ENCODE measurements around the gene TMTC2.

The TMTC2 gene

DNA sequence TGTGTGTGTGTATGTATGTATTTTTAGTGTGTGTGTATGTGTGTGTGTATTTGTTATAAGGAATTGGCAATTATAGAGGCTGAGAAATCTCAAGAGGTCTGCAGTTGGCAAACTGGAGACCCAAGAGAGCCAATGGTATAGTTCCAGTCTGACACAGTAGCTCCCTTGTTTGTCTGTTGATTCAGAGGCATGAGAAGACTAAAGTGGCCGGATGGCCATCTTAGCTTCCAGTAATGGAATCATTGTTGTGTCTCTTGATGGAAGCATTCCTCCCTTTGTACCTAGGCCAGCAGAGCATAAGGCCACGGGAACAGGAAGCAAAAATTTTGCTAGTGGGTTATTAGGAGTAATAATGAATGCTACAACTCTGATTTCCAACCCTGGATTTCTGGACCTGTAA, 460.6 kb downstream of the TMTC2 start:
- no peak for DNase-seq

DNA sequence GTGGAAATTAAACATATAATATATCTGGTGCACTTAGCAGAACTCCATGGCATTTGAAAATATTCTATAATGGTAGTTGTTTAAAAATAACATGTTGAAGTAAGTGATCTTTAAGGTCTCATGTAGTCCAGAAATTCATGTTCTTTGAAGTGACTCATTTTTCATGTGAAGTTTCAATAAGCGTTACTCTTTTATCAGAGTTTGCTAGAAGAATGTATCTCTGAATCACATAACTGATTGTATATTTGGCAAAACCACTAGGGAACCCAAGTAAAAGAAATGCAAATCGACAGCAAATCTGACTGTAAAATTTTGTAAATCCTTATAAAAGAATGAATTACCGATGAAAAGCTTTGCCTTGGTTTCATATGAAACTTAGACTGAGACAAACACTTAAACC, 463.3 kb downstream of the TMTC2 start:
- DNase-seq: peak in 1 of 5 experiments; percentile 53

GRCh38 chr12:83150465-83151189, 463.9 kb downstream of the TMTC2 start:
- DNase-seq: peak in 1 of 5 experiments; percentile 46

DNA sequence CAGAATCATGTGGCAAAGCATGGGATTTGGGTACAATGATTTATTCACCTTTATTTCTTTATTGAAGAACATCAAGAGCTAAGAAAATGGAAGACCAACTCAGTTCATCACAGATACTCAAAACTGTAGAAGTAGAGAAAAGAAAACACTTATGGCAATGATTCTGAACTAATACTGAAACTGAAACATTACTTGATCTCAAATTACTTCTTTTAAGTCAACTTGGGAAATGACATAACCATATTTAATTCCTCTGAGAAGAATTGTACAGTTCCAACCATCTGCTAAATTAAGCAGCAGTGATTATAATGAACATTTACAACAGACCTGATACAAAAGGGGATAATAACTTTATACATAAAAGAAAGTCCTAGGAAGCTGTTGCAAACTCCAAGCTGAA, 466.5 kb downstream of the TMTC2 start:
- DNase-seq: peak in 1 of 5 experiments; percentile 57

- no peak for DNase-seq
Observed at GRCh38 chr12:83156815-83157214, 470.1 kb downstream of the TMTC2 start.

DNA sequence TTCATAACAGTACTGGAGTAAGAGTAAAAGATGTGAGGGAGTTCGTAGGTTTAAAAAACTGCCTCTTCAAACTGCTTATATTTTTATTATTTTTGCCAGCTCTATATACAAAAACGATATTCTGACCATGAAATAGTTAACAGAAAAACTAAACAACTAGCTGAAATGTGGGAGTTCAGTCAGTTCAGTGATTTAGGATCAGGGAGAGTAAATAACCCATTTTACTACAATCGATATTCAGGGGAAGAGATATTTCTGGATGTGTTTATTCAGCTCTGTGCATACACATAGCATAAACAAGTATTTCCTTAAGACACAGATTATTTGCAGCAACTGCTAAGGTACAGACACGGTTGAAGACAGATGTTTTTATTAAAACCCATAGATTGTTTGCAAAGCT, 470.9 kb downstream of the TMTC2 start:
- no peak for DNase-seq

GRCh38 chr12:83158613-83159207, 472.0 kb downstream of the TMTC2 start:
- DNase-seq: no peak

DNA sequence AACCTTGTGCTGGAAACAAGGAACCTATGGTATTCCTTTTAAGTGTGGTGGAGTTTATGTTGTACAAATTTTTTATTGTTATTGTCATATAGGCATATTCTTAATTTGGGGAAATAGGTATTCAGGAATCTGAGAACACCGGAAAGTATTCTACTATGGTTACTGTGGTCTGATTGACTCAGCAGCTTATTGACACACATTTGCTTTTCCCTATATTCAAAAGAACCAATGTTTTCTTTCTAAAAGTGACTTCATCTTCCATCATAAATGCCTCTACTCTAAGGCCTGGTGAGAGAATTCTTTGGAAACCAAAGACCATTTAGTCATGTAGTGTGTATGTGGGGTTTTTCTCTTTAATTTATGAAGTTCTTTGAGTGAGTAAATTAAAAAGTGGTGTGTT, 474.8 kb downstream of the TMTC2 start:
- DNase-seq: no peak

DNA sequence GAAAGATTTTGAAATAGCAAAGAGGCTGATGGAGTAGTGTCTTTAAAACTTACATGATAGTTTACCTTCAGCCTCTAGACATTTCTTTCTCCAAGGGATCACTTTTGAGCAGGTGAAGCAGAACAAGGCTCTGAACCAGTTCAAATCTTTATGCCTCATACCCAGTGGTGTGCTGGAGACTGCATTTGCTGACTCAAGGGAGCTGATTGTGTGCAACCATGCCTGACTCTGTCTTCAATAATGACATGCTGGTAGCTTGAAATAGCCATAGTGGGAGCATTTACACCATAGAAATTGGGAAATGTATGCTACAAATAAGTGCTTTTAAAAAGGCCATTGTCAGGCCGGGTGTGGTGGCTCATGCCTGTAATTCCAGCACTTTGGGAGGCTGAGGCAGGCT, 482.0 kb downstream of the TMTC2 start:
- no peak for DNase-seq

DNA sequence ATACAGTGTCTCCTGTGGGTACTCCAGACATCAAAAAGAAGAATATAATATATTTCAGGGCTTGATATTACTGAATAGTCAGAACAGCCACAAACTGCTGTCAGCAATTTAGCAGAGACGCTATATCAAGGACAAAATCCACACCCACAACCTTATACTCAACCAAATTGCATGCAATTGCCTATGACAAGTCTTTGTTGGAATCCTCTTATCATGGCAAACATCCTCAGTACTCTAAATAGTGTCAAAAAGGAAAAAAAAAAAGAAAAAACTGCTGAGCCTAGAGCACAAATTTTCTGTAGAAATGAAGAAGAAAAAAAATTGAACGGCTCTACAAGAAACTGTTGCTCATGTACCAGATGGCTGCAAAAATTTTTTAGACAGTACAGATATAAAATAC, 485.7 kb downstream of the TMTC2 start:
- no peak for DNase-seq

GRCh38 chr12:83172866-83173649, 486.4 kb downstream of the TMTC2 start:
- DNase-seq: no peak

DNA sequence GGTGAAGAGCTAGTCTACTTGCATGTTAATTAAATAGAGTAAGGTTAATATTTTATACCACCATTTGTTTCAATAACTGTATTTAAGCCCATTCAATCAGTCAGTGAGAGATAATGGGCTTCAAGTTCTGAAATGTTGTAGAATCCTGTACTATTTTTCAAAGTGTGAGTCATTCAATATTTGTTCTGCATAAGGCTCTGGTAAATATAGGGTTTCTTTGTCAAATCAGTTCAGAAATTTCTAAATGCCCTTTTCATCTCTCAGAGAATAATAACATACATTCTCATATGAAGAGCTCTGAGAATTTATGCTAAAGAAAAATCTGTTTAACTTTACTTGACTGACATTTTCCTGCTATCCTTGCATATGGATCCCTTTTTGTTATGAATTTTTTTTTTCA, 493.3 kb downstream of the TMTC2 start:
- no peak for DNase-seq

- DNase-seq: no peak
Observed at GRCh38 chr12:83181074-83181473, 494.4 kb downstream of the TMTC2 start.

- no peak for DNase-seq
Observed at GRCh38 chr12:83183132-83183531, 496.4 kb downstream of the TMTC2 start.

Data from T-helper 2 cell (primary cell).